GM21360 (cell line): Measurements from ENCODE around the gene GMDS.

Source experiments
- ATAC-seq: cut with Tn5 transposase; IDR thresholded peaks from one replicate; pipeline ENCODE4 v1.9.1; 2021; ENCODE audit warnings: mild to moderate bottlenecking, moderate library complexity; ENCODE audit not compliant: unreplicated experiment

Gene GMDS

GRCh38 chr6:2182251-2182650 lies 63.2 kb downstream of the GMDS start:
- ATAC-seq: no peak

- no peak for ATAC-seq
These were observed 63.8 kb downstream of the GMDS start for GRCh38 chr6:2181567-2181966.

- no peak for ATAC-seq
These were observed 65.5 kb downstream of the GMDS start for GRCh38 chr6:2179950-2180349.

- ATAC-seq: no peak
These were observed 66.2 kb downstream of the GMDS start for GRCh38 chr6:2179241-2179640.

- ATAC-seq: no peak
These were observed 67.3 kb downstream of the GMDS start for GRCh38 chr6:2178125-2178524.

- ATAC-seq: no peak
These were observed 69.6 kb downstream of the GMDS start for GRCh38 chr6:2175825-2176224.

- no peak for ATAC-seq
These were observed 72.0 kb downstream of the GMDS start for GRCh38 chr6:2173203-2173961.

- ATAC-seq: no peak
These were observed 73.7 kb downstream of the GMDS start for GRCh38 chr6:2171728-2172127.

GRCh38 chr6:2168480-2168879 lies 76.9 kb downstream of the GMDS start:
- no peak for ATAC-seq

GRCh38 chr6:2166717-2167116 lies 78.7 kb downstream of the GMDS start:
- ATAC-seq: no peak

GRCh38 chr6:2165286-2165685 lies 80.1 kb downstream of the GMDS start:
- no peak for ATAC-seq

GRCh38 chr6:2164481-2164880 lies 80.9 kb downstream of the GMDS start:
- ATAC-seq: no peak

- ATAC-seq: no peak
These were observed 83.3 kb downstream of the GMDS start for GRCh38 chr6:2162079-2162445.

GRCh38 chr6:2158596-2159271 lies 86.7 kb downstream of the GMDS start:
- no peak for ATAC-seq

- ATAC-seq: no peak
These were observed 87.8 kb downstream of the GMDS start for GRCh38 chr6:2157441-2158127.

- no peak for ATAC-seq
These were observed 90.2 kb downstream of the GMDS start for GRCh38 chr6:2155206-2155605.

GRCh38 chr6:2149361-2150006 lies 95.9 kb downstream of the GMDS start:
- ATAC-seq: no peak

- no peak for ATAC-seq
These were observed 96.7 kb downstream of the GMDS start for GRCh38 chr6:2148748-2149147.

GRCh38 chr6:2147766-2148448 lies 97.5 kb downstream of the GMDS start:
- no peak for ATAC-seq

- ATAC-seq: no peak
These were observed 98.1 kb downstream of the GMDS start for GRCh38 chr6:2147261-2147660.

GRCh38 chr6:2144210-2144609 lies 101.2 kb downstream of the GMDS start:
- ATAC-seq: no peak
